ENCODE data around the gene TLE4.

The TLE4 gene

GRCh38 chr9:79756414-79756813 is 184.6 kb downstream of the TLE4 start:
- H3K4me3 ChIP-seq (replicated peaks; ENCODE audit: insufficient read depth, low read length) = no peak overlapping the region
- H3K27me3 ChIP-seq (ENCODE audit: insufficient read depth, poor library complexity, severe bottlenecking) = no peaks in the 10 kb centered on the region
- DNase-seq (ENCODE audit: low read depth in 1 of 2, low spot score in 1 of 2) = no peak
- TF ChIP-seq SPI1 (IDR thresholded peaks at IDR 0.05; ENCODE audit: borderline replicate concordance, low read depth) (no peak), POLR2AphosphoS5 (IDR thresholded peaks at IDR 0.05; ENCODE audit: low read depth) (no peak), GABPA (IDR thresholded peaks at IDR 0.05; ENCODE audit: low read depth) (no peak), REST (IDR thresholded peaks at IDR 0.05; ENCODE audit: insufficient replicate concordance, low read depth) (no peak)
- TF ChIP-seq, protein P1, sequence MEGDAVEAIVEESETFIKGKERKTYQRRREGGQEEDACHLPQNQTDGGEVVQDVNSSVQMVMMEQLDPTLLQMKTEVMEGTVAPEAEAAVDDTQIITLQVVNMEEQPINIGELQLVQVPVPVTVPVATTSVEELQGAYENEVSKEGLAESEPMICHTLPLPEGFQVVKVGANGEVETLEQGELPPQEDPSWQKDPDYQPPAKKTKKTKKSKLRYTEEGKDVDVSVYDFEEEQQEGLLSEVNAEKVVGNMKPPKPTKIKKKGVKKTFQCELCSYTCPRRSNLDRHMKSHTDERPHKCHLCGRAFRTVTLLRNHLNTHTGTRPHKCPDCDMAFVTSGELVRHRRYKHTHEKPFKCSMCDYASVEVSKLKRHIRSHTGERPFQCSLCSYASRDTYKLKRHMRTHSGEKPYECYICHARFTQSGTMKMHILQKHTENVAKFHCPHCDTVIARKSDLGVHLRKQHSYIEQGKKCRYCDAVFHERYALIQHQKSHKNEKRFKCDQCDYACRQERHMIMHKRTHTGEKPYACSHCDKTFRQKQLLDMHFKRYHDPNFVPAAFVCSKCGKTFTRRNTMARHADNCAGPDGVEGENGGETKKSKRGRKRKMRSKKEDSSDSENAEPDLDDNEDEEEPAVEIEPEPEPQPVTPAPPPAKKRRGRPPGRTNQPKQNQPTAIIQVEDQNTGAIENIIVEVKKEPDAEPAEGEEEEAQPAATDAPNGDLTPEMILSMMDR (IDR thresholded peaks at IDR 0.05; ENCODE audit: insufficient read depth, low read length) = no peak
- no peak overlapping the region for H3K27ac ChIP-seq (replicated peaks)

DNA sequence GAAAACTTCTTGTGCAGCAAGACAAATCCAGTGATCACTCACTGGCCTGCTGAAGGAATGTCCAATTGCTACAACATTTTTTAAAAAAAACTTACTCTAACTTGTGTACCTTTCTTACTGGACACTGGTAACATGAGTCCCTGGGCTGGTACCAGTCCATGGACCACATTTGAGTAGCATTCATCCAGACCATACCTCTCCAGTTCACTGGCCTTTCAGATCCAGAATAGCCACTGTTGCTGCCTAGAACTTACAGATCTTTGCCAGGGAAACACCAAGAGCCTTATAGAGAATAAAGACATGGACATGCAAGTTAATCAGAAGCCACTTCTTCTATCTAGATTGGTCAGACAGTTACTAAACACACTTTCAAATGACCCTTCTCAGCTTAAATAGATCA is 185.3 kb downstream of the TLE4 start:
- no peak for DNase-seq (ENCODE audit: low read depth in 1 of 2, low spot score in 1 of 2)
- TF ChIP-seq REST (IDR thresholded peaks at IDR 0.05; ENCODE audit: insufficient replicate concordance, low read depth) = no peak
- TF ChIP-seq, protein P1 (IDR thresholded peaks at IDR 0.05; ENCODE audit: insufficient read depth, low read length) = no peak
- TF ChIP-seq SPI1 (IDR thresholded peaks at IDR 0.05; ENCODE audit: borderline replicate concordance, low read depth) = no peak
- no peak for TF ChIP-seq POLR2AphosphoS5 (IDR thresholded peaks at IDR 0.05; ENCODE audit: low read depth)
- no peak for TF ChIP-seq GABPA (IDR thresholded peaks at IDR 0.05; ENCODE audit: low read depth)
- Histone ChIP-seq H3K4me3 (replicated peaks; ENCODE audit: insufficient read depth, low read length) (no peak overlapping the region), H3K27ac (replicated peaks) (no peak overlapping the region), H3K27me3 (ENCODE audit: insufficient read depth, poor library complexity, severe bottlenecking) (no peaks in the 10 kb centered on the region)

DNA sequence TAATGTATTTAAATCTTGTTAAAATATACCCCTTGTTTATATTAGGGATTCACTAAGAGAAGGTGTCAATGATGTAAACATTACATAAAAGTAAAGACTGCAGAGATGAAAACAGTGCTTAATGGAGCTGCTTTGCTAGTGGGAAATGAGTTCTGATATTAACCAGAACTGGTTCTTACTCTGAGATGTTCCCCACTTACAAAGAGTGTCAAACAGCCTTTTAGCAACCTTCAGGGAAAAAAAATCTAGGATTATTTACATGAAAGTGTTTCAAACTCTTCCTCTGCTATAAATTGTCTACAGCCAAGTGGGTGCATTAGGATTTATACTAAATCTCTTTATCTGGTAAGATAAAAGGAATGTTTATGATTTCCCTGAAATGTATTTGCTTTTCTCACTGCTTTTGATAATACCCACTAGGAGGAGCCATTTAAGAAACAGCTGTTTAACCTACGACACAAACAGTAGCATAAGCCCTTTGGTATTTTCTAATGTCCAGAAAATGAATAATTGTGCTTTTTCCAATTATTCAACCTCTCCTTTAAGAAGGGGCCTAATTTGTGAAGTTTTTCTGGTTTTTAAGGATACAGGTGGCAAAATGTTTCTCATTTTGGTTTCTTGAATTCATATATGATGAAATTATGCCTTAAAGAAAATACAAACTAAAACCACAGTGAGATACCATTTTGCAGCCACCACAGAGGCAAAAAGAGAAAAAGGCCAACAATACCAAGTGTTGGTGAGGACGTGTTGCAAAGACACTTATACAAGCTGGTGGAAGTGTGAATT is 186.3 kb downstream of the TLE4 start:
- Histone ChIP-seq H3K27me3 (ENCODE audit: insufficient read depth, poor library complexity, severe bottlenecking) (no peaks in the 10 kb centered on the region), H3K4me3 (replicated peaks; ENCODE audit: insufficient read depth, low read length) (no peak overlapping the region), H3K27ac (replicated peaks) (no peak overlapping the region)
- DNase-seq (ENCODE audit: low read depth in 1 of 2, low spot score in 1 of 2) = no peak
- TF ChIP-seq POLR2AphosphoS5 (IDR thresholded peaks at IDR 0.05; ENCODE audit: low read depth) (no peak), REST (IDR thresholded peaks at IDR 0.05; ENCODE audit: insufficient replicate concordance, low read depth) (no peak), SPI1 (IDR thresholded peaks at IDR 0.05; ENCODE audit: borderline replicate concordance, low read depth) (no peak), GABPA (IDR thresholded peaks at IDR 0.05; ENCODE audit: low read depth) (no peak)
- TF ChIP-seq, protein P1 (IDR thresholded peaks at IDR 0.05; ENCODE audit: insufficient read depth, low read length) = no peak

Measured in HL-60 (cell line).